HepG2 (cell line): Measurements from ENCODE around the gene ADCY7. TPM values are rescaled to one million over a fixed set of nuclear protein-coding genes. Genes with fewer than 3 reads are reported as not detected.

Source experiments
- ATAC-seq: fragments of 200-7000 bp; cut with Tn5 transposase; 3 replicates; pipeline ENCODE4 v1.9.1; 2020; ENCODE audit warnings: mild to moderate bottlenecking, moderate library complexity
- BruUV-seq: library from RNA; stranded (reverse); fragments of 400-500 nt; replicated peaks from 2 replicates; lab custom pipeline; 2021; lab: Mats Ljungman, UMichigan
- CTCF ChIA-PET: fragments of 300-600 bp; formaldehyde crosslinking; extraction: SDS; loops from one replicate; lab custom pipeline; 2021; ENCODE audit warnings: low total read pairs, inconsistent platforms, low intra/inter-chr PET ratio; lab: Yijun Ruan, JAX
- POLR2A ChIA-PET: fragments of 350-600 bp; sonication (Branson Sonifier 250); formaldehyde crosslinking; loops from one replicate; lab custom pipeline; 2020; ENCODE audit warnings: antibody characterized with exemption, inconsistent platforms; lab: Yijun Ruan, JAX
- DNase-seq: peaks from one replicate; pipeline ENCODE4 v3.0.0-alpha.2; 2015; ENCODE audit warnings: low spot score
- FAIRE-seq: peaks from 3 replicates; lab custom pipeline; 2011; peaks lifted over from hg19 to GRCh38; lab: Jason Lieb, UNC
- H2AFZ ChIP-seq: one replicate; pipeline ENCODE4 v1.6.1; 2011; ENCODE audit warnings: low read length, inconsistent platforms
- H3K27ac ChIP-seq: fragments of 300-600 bp; 3 replicates; pipeline ENCODE4 v1.8.0; 2011; ENCODE audit warnings: mixed run types, mild to moderate bottlenecking, mixed read lengths, low read length, inconsistent platforms; ENCODE audit not compliant: insufficient read depth; ENCODE audit errors: extremely low read length
- H3K27me3 ChIP-seq, 2 experiments: fragments of 200-600 bp in 1 of 2; 2 replicates in 1 of 2; 3 replicates in 1 of 2; pipeline versions ENCODE4 v1.6.0 to v1.8.0; 2011; ENCODE audit warnings: low read length in 2 of 2, mild to moderate bottlenecking in 2 of 2, moderate library complexity in 2 of 2, inconsistent platforms in 1 of 2; ENCODE audit not compliant: insufficient read depth in 2 of 2, control insufficient read depth in 1 of 2
- H3K36me3 ChIP-seq, 2 experiments: fragments of 200-600 bp in 1 of 2; replicated peaks in 1 of 2; 2 replicates in 1 of 2; 3 replicates in 1 of 2; pipeline versions ENCODE4 v1.5.1 to v1.8.0; 2011; ENCODE audit warnings: low read length in 2 of 2, inconsistent platforms in 1 of 2; ENCODE audit not compliant: insufficient read depth in 2 of 2, control insufficient read depth in 1 of 2
- H3K4me1 ChIP-seq: 2 replicates; pipeline ENCODE4 v1.5.1; 2012; ENCODE audit warnings: low read length, inconsistent platforms; ENCODE audit not compliant: insufficient read depth
- H3K4me2 ChIP-seq: 2 replicates; pipeline ENCODE4 v1.6.0; 2011; ENCODE audit warnings: low read depth, low read length, inconsistent platforms
- H3K4me3 ChIP-seq, 3 experiments: fragments of 200-600 bp in 1 of 3; sonication (generic), shearing (Covaris generic) in 1 of 3; replicated peaks in 1 of 3; 2 replicates each; pipeline ENCODE4 v1.5.1; 2011 to 2016; ENCODE audit warnings: low read length in 3 of 3, inconsistent platforms in 2 of 3, low read depth in 2 of 3, mild to moderate bottlenecking in 2 of 3, control low read depth in 1 of 3, mixed read lengths in 1 of 3; ENCODE audit not compliant: insufficient read depth in 1 of 3
- H3K79me2 ChIP-seq: one replicate; pipeline ENCODE4 v1.6.1; 2011; ENCODE audit warnings: low read length, inconsistent platforms; ENCODE audit not compliant: insufficient read depth
- H3K9ac ChIP-seq: 2 replicates; pipeline ENCODE4 v1.6.0; 2011; ENCODE audit warnings: mild to moderate bottlenecking, low read depth, low read length, inconsistent platforms; ENCODE audit not compliant: insufficient read depth
- H3K9me3 ChIP-seq: 2 replicates; pipeline ENCODE4 v1.5.1; 2012; ENCODE audit warnings: mild to moderate bottlenecking, low read length
- H4K20me1 ChIP-seq: 2 replicates; pipeline ENCODE4 v1.6.0; 2011; ENCODE audit warnings: inconsistent platforms, mild to moderate bottlenecking, low read length, moderate library complexity; ENCODE audit not compliant: insufficient read depth
- AHDC1 ChIP-seq: sonication (generic); formaldehyde crosslinking; IDR thresholded peaks from 2 replicates; pipeline ENCODE4 v1.5.1; 2020; ENCODE audit warnings: mild to moderate bottlenecking, missing genetic modification reagents, borderline replicate concordance
- IKZF1 ChIP-seq: fragments of 450-650 bp; IDR thresholded peaks from 2 replicates; pipeline ENCODE4 v1.7.1; 2016
- POLR2AphosphoS2 ChIP-seq: IDR thresholded peaks from 2 replicates; pipeline ENCODE4 v1.6.1; 2011; ENCODE audit warnings: low read depth, low read length, improper control_type of control experiment
- RARA ChIP-seq: IDR thresholded peaks from 2 replicates; pipeline ENCODE4 v1.6.1; 2016; ENCODE audit warnings: missing genetic modification reagents, missing compliant biosample characterization
- SCMH1 ChIP-seq: sonication (generic); formaldehyde crosslinking; IDR thresholded peaks from 2 replicates; pipeline ENCODE4 v1.9.0; 2021; ENCODE audit warnings: missing genetic modification reagents, mild to moderate bottlenecking, borderline replicate concordance
- SKIL ChIP-seq: sonication (generic); formaldehyde crosslinking; IDR thresholded peaks from 2 replicates; pipeline ENCODE4 v1.8.0; 2022; ENCODE audit warnings: missing genetic modification reagents, mild to moderate bottlenecking, moderate library complexity, borderline replicate concordance
- TEAD3 ChIP-seq: optimal IDR thresholded peaks from 2 replicates; pipeline ENCODE3; 2016; ENCODE audit warnings: borderline replicate concordance
- ZNF230 ChIP-seq: sonication (generic); formaldehyde crosslinking; IDR thresholded peaks from 2 replicates; pipeline ENCODE4 v1.4.0; 2020; ENCODE audit warnings: mild to moderate bottlenecking, missing genetic modification reagents
- ZNF3 ChIP-seq: IDR thresholded peaks from 2 replicates; pipeline ENCODE4 v1.7.0; 2017; ENCODE audit warnings: inconsistent platforms
- ZNF367 ChIP-seq: sonication (generic); formaldehyde crosslinking; IDR thresholded peaks from 2 replicates; pipeline ENCODE4 v1.4.0; 2020; ENCODE audit warnings: missing genetic modification reagents, borderline replicate concordance
- ZNF512 ChIP-seq: sonication (generic); formaldehyde crosslinking; IDR thresholded peaks from 2 replicates; pipeline ENCODE4 v1.4.0; 2020; ENCODE audit warnings: mild to moderate bottlenecking, missing genetic modification reagents
- ZNF619 ChIP-seq: sonication (generic); formaldehyde crosslinking; IDR thresholded peaks from 2 replicates; pipeline ENCODE4 v1.4.0; 2020; ENCODE audit warnings: mild to moderate bottlenecking, missing genetic modification reagents
- ZNF879 ChIP-seq: sonication (generic); formaldehyde crosslinking; IDR thresholded peaks from 2 replicates; pipeline ENCODE4 v1.8.1; 2023; ENCODE audit warnings: missing genetic modification reagents
- WGBS: methylation state at CpG from one replicate; pipeline ENCODE4 v1.1.6; 2017; ENCODE audit warnings: low lambda C conversion rate; 5-methylcytosine and 5-hydroxymethylcytosine counted together
- in situ Hi-C: cut with HindIII; loops from 2 replicates; pipeline ENCODE4 v1.10.0; 2017; ENCODE audit warnings: low pct_unique_long_range_greater_than_20kb; ENCODE audit not compliant: extremely low pct_ligation_motif_present
- intact Hi-C: fragments of 100-400 bp; cut with micrococcal nuclease; formaldehyde crosslinking; loops from one replicate; pipeline ENCODE4 v1.10.0; 2022; ENCODE audit not compliant: unreplicated experiment
- polyA plus RNA-seq, 8 experiments: library from polyadenylated mRNA; depleted of rRNA in 3 of 8; stranded (reverse) in 7 of 8; unstranded in 1 of 8; fragments of >200 nt; fragmentation: Illumina TruSeq in 4 of 8; extraction: Trizol in 4 of 8; gene quantifications; 2 replicates each; pipeline versions ENCODE4 v1.2.1 to v1.2.3, GENCODE V29; 2011 to 2016; ENCODE audit warnings: low read depth in 4 of 8, missing spikeins in 1 of 8, mixed read lengths in 1 of 8; ENCODE audit not compliant: insufficient read depth in 1 of 8
- total RNA-seq, 5 experiments: library from RNA; depleted of rRNA; stranded (reverse); fragments of >200 nt; fragmentation: Illumina TruSeq; extraction: Trizol; gene quantifications; 2 replicates each; pipeline ENCODE4 v1.2.3, GENCODE V29; 2016; ENCODE audit warnings: low read depth in 1 of 5
- TF ChIP-seq, protein P1 (sequence below): sonication (generic); formaldehyde crosslinking; IDR thresholded peaks from 2 replicates; pipeline ENCODE4 v1.8.0; 2022; ENCODE audit warnings: low read depth, missing genetic modification reagents

Gene ADCY7
- total and polyA plus RNA-seq, 2 of the 13 experiments (the other 11 are each of a cell fraction or from before 2014, with no cell fraction given), result 2.2 to 4.3 TPM

GRCh38 chr16:50256604-50257003 lies 9.7 kb upstream of the ADCY7 start:
- FAIRE-seq (peak; percentile 40), DNase-seq (no peak), ATAC-seq (no peak)
- no peaks in the 10 kb centered on the region for H4K20me1 ChIP-seq
- in situ Hi-C loops (no loop called here), intact Hi-C loops (loop anchor here (5.0 kb wide), 1 partner anchor 46 kb away; no protein-coding TSS in a partner anchor)
- H3K4me2 ChIP-seq, result no peak overlapping the region
- peaks cover 3 to 37% of the 10 kb centered on the region in 2 experiments; a peak in 3 of 5 replicates for H3K27me3 ChIP-seq
- no peaks in the 10 kb centered on the region for H3K79me2 ChIP-seq
- CTCF ChIA-PET, result no interaction called here
- POLR2A ChIA-PET, result no interaction called here
- no TSS peak for BruUV-seq
- no peaks in the 10 kb centered on the region for H3K36me3 ChIP-seq
- H3K4me1 ChIP-seq, result peaks cover 27% of the 10 kb centered on the region
- no peak overlapping the region for H3K4me3 ChIP-seq
- H3K9me3 ChIP-seq, result no peaks in the 10 kb centered on the region
- H3K27ac ChIP-seq, result no peak overlapping the region
- H3K9ac ChIP-seq, result no peak overlapping the region
- no peak overlapping the region for H2AFZ ChIP-seq
- 88% methylated on average over 1 of the region's 1 CpG for WGBS
- TF ChIP-seq SCMH1, result no peak
- TF ChIP-seq ZNF619, result no peak
- TF ChIP-seq, protein P1, sequence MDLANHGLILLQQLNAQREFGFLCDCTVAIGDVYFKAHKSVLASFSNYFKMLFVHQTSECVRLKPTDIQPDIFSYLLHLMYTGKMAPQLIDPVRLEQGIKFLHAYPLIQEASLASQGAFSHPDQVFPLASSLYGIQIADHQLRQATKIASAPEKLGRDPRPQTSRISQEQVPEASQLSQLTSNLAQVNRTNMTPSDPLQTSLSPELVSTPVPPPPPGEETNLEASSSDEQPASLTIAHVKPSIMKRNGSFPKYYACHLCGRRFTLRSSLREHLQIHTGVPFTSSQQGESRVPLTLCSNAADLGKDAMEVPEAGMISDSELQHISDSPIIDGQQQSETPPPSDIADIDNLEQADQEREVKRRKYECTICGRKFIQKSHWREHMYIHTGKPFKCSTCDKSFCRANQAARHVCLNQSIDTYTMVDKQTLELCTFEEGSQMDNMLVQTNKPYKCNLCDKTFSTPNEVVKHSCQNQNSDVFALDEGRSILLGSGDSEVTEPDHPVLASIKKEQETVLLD (CRISPR knock-in tag), result no peak
- TF ChIP-seq AHDC1 (CRISPR knock-in tag), result no peak
- TF ChIP-seq RARA (CRISPR knock-in tag), result no peak
- no peak for TF ChIP-seq ZNF230 (CRISPR knock-in tag)
- no peak for TF ChIP-seq POLR2AphosphoS2
- no peak for TF ChIP-seq TEAD3
- no peak for TF ChIP-seq ZNF512 (CRISPR knock-in tag)
- no peak for TF ChIP-seq ZNF367 (CRISPR knock-in tag)
- TF ChIP-seq ZNF3 (CRISPR knock-in tag), result no peak
- no peak for TF ChIP-seq ZNF879
- no peak for TF ChIP-seq IKZF1
- no peak for TF ChIP-seq SKIL
